Panc1 (cell line): Measurements from ENCODE around the gene CHCHD6. TPM values are rescaled to one million over a fixed set of nuclear protein-coding genes. Genes with fewer than 3 reads are reported as not detected.

Experiments
- ATAC-seq: fragments of 200-7000 bp; cut with Tn5 transposase; 2 replicates; pipeline ENCODE4 v1.9.1; 2020; ENCODE audit warnings: mild to moderate bottlenecking, moderate library complexity
- BruUV-seq: library from RNA; stranded (reverse); fragments of 400-500 nt; replicated peaks from 2 replicates; lab custom pipeline; 2021; lab: Mats Ljungman, UMichigan
- CTCF ChIA-PET: fragments of 300-600 bp; sonication (Branson Sonifier 250); formaldehyde crosslinking; loops from one replicate; lab custom pipeline; 2022; ENCODE audit warnings: antibody characterized with exemption; lab: Charles Lee
- POLR2A ChIA-PET: fragments of 300-600 bp; sonication (Branson Sonifier 250); formaldehyde crosslinking; loops from one replicate; lab custom pipeline; 2022; ENCODE audit warnings: antibody characterized with exemption; lab: Charles Lee
- DNase-seq: peaks from one replicate; pipeline ENCODE4 v3.0.0-alpha.2; 2010; ENCODE audit warnings: low read depth, low spot score
- H3K27ac ChIP-seq: 2 replicates; pipeline ENCODE4 v1.5.1; 2011; ENCODE audit warnings: mild to moderate bottlenecking, low read length, inconsistent platforms
- H3K27me3 ChIP-seq: fragments of 200-500 bp; sonication (Bioruptor generic); 2 replicates; pipeline ENCODE4 v1.6.0; 2014; ENCODE audit warnings: low read length, inconsistent platforms; ENCODE audit not compliant: control insufficient read depth, insufficient read depth
- H3K36me3 ChIP-seq: fragments of 200-500 bp; sonication (Bioruptor generic); 2 replicates; pipeline ENCODE4 v1.5.1; 2014; ENCODE audit warnings: inconsistent platforms, mild to moderate bottlenecking, low read length, moderate library complexity; ENCODE audit not compliant: control insufficient read depth, insufficient read depth
- H3K4me1 ChIP-seq: 2 replicates; pipeline ENCODE4 v1.5.1; 2011; ENCODE audit warnings: inconsistent platforms, mild to moderate bottlenecking, low read length, moderate library complexity; ENCODE audit not compliant: control insufficient read depth, insufficient read depth
- H3K4me3 ChIP-seq, 2 experiments: 2 replicates each; pipeline ENCODE4 v1.5.1; 2011 to 2012; ENCODE audit warnings: low read depth in 2 of 2, low read length in 2 of 2, mild to moderate bottlenecking in 2 of 2, inconsistent platforms in 1 of 2, moderate library complexity in 1 of 2
- H3K9me3 ChIP-seq: fragments of 200-500 bp; sonication (Bioruptor generic); 2 replicates; pipeline ENCODE4 v1.5.1; 2014; ENCODE audit warnings: low read depth, mild to moderate bottlenecking, inconsistent platforms, low read length, moderate library complexity; ENCODE audit not compliant: control insufficient read depth, insufficient read depth
- CTCF ChIP-seq: fragments of 450-650 bp; IDR thresholded peaks from 2 replicates; pipeline ENCODE4 v1.5.1; 2017; ENCODE audit warnings: mild to moderate bottlenecking
- POLR2AphosphoS5 ChIP-seq: IDR thresholded peaks from 2 replicates; pipeline ENCODE4 v1.6.1; 2012; ENCODE audit warnings: mild to moderate bottlenecking, low read depth, low read length, moderate library complexity
- REST ChIP-seq, 2 experiments: IDR thresholded peaks; 2 replicates each; pipeline ENCODE4 v1.6.1; 2011 to 2012; ENCODE audit warnings: low read depth in 2 of 2, control low read depth in 1 of 2, low read length in 1 of 2, mild to moderate bottlenecking in 1 of 2, moderate library complexity in 1 of 2; ENCODE audit not compliant: insufficient read depth in 1 of 2
- SIN3A ChIP-seq: IDR thresholded peaks from 2 replicates; pipeline ENCODE4 v1.6.1; 2012; ENCODE audit warnings: low read depth, mild to moderate bottlenecking, low read length, moderate library complexity, borderline replicate concordance; ENCODE audit not compliant: insufficient read depth
- TCF7L2 ChIP-seq: IDR thresholded peaks from 2 replicates; pipeline ENCODE4 v1.6.1; 2011; ENCODE audit warnings: mild to moderate bottlenecking, low read depth, low read length, inconsistent platforms
- in situ Hi-C: cut with HindIII; loops from 2 replicates; pipeline ENCODE4 v1.10.0; 2016; ENCODE audit warnings: low sequenced_read_pairs, low pct_unique_long_range_greater_than_20kb
- intact Hi-C: fragments of 100-400 bp; cut with micrococcal nuclease; formaldehyde crosslinking; loops from one replicate; pipeline ENCODE4 v1.10.0; 2022; ENCODE audit not compliant: unreplicated experiment
- total RNA-seq: library from RNA; stranded (reverse); gene quantifications from one replicate; pipeline ENCODE4 v1.2.1, GENCODE V29; 2021; ENCODE audit not compliant: unreplicated experiment

The CHCHD6 gene
- total RNA-seq, 1 experiment from 2014 or later, result 31.5 TPM

GRCh38 chr3:126901631-126902030, 197.6 kb downstream of the CHCHD6 start:
- no peaks in the 10 kb centered on the region for H3K27me3 ChIP-seq
- TF ChIP-seq SIN3A (no peak), CTCF (no peak)
- CTCF ChIA-PET, result no interaction called here
- intact Hi-C loops (loop anchor here (10.0 kb wide), 1 partner anchor 597 kb away; no protein-coding TSS in a partner anchor), in situ Hi-C loops (no loop called here)
- H3K36me3 ChIP-seq, result no peaks in the 10 kb centered on the region
- H3K4me3 ChIP-seq, result no peak overlapping the region
- H3K4me1 ChIP-seq, result no peaks in the 10 kb centered on the region
- ATAC-seq (no peak), DNase-seq (no peak)
- H3K9me3 ChIP-seq, result no peaks in the 10 kb centered on the region
- no peak overlapping the region for H3K27ac ChIP-seq
- no TSS peak for BruUV-seq
- POLR2A ChIA-PET, result no interaction called here

GRCh38 chr3:126903521-126903920, 199.5 kb downstream of the CHCHD6 start:
- TF ChIP-seq CTCF (no peak), REST (IDR thresholded peaks at IDR 0.05; ENCODE audit: insufficient read depth in 1 of 2, low read depth in 2 of 2, low read length in 1 of 2) (no peak), POLR2AphosphoS5 (no peak), SIN3A (no peak), TCF7L2 (no peak)
- Histone ChIP-seq H3K9me3 (no peaks in the 10 kb centered on the region), H3K27me3 (no peaks in the 10 kb centered on the region), H3K4me1 (no peaks in the 10 kb centered on the region), H3K36me3 (no peaks in the 10 kb centered on the region), H3K4me3 (no peak overlapping the region), H3K27ac (no peak overlapping the region)
- no TSS peak for BruUV-seq
- in situ Hi-C loops, result no loop called here
- ATAC-seq (no peak), DNase-seq (no peak)
- intact Hi-C loops, result loop anchor here (10.0 kb wide), 1 partner anchor 599 kb away; no protein-coding TSS in a partner anchor
- ChIA-PET POLR2A (no interaction called here), CTCF (no interaction called here)
